ENCODE measurements around the gene HOXD13.

Gene HOXD13

GRCh38 chr2:176074919-176075425, 17.5 kb upstream of the HOXD13 start:
- H3K9me3 ChIP-seq (ENCODE audit: control insufficient read depth, low read length): peaks cover 11% of the 10 kb centered on the region
- no peak overlapping the region for H3K4me3 ChIP-seq (ENCODE audit: low read length)
- H3K27me3 ChIP-seq (replicated peaks; ENCODE audit: control insufficient read depth, insufficient read depth, low read length): peaks cover 93% of the 10 kb centered on the region
- no peaks in the 10 kb centered on the region for H3K4me1 ChIP-seq (ENCODE audit: control insufficient read depth, insufficient read depth, low read length)
- no peak overlapping the region for H3K9ac ChIP-seq (ENCODE audit: low read length)
- H3K36me3 ChIP-seq (ENCODE audit: control insufficient read depth, insufficient read depth, low read length, severe bottlenecking): no peaks in the 10 kb centered on the region
- DNase-seq (ENCODE audit: low read depth): no peak

DNA sequence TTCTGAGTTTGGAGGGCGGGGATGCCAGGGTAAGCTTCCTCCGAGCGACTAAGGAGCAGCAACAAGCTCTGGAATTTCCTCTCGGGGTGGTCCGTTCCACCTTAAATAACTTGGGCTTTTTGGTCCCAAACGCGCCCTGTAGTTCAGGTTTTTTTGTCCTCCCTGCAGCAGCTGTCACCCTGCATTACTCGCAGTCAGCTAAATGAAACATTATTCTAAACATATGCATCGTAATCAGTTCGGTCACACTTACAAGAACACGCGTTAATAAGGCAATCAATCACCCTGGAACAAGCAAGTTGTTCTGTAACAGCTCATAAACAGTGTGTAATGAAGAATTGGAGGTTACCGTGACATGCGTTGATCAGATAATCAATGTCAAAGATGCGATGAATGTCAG, 17.0 kb upstream of the HOXD13 start:
- Histone ChIP-seq H3K9ac (ENCODE audit: low read length) (no peak overlapping the region), H3K4me1 (ENCODE audit: control insufficient read depth, insufficient read depth, low read length) (no peaks in the 10 kb centered on the region), H3K4me3 (ENCODE audit: low read length) (no peak overlapping the region), H3K27me3 (replicated peaks; ENCODE audit: control insufficient read depth, insufficient read depth, low read length) (peaks cover 89% of the 10 kb centered on the region), H3K36me3 (ENCODE audit: control insufficient read depth, insufficient read depth, low read length, severe bottlenecking) (no peaks in the 10 kb centered on the region), H3K9me3 (ENCODE audit: control insufficient read depth, low read length) (peaks cover 11% of the 10 kb centered on the region)
- DNase-seq (ENCODE audit: low read depth): no peak

DNA sequence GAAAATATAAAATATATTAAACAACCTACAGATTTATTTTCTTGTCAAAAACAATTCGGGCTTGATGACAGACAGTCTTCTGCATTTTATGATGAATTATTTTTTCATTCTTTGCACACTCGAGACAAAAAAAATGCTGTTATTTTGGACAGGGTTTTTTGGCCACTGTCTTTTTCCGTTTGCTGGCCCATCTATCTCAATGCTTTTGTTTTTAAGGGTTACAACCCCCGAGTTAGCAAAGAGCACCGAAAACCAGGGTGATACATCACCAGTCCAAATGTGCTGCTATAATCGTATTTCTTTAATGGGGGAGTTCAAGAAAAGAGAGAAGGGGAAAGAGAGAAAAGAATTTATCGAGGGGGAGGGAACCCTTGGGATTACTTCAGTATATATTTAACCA, 16.5 kb upstream of the HOXD13 start:
- peaks cover 89% of the 10 kb centered on the region for H3K27me3 ChIP-seq (replicated peaks; ENCODE audit: control insufficient read depth, insufficient read depth, low read length)
- H3K4me3 ChIP-seq (ENCODE audit: low read length): no peak overlapping the region
- H3K36me3 ChIP-seq (ENCODE audit: control insufficient read depth, insufficient read depth, low read length, severe bottlenecking): no peaks in the 10 kb centered on the region
- peaks cover 15% of the 10 kb centered on the region for H3K9me3 ChIP-seq (ENCODE audit: control insufficient read depth, low read length)
- no peaks in the 10 kb centered on the region for H3K4me1 ChIP-seq (ENCODE audit: control insufficient read depth, insufficient read depth, low read length)
- H3K9ac ChIP-seq (ENCODE audit: low read length): no peak overlapping the region
- no peak for DNase-seq (ENCODE audit: low read depth)

GRCh38 chr2:176076796-176077195, 15.7 kb upstream of the HOXD13 start:
- H3K36me3 ChIP-seq (ENCODE audit: control insufficient read depth, insufficient read depth, low read length, severe bottlenecking): no peaks in the 10 kb centered on the region
- H3K4me1 ChIP-seq (ENCODE audit: control insufficient read depth, insufficient read depth, low read length): no peaks in the 10 kb centered on the region
- no peak overlapping the region for H3K9ac ChIP-seq (ENCODE audit: low read length)
- H3K9me3 ChIP-seq (ENCODE audit: control insufficient read depth, low read length): peaks cover 22% of the 10 kb centered on the region
- DNase-seq (ENCODE audit: low read depth): no peak
- no peak overlapping the region for H3K4me3 ChIP-seq (ENCODE audit: low read length)
- H3K27me3 ChIP-seq (replicated peaks; ENCODE audit: control insufficient read depth, insufficient read depth, low read length): peaks cover 89% of the 10 kb centered on the region

DNA sequence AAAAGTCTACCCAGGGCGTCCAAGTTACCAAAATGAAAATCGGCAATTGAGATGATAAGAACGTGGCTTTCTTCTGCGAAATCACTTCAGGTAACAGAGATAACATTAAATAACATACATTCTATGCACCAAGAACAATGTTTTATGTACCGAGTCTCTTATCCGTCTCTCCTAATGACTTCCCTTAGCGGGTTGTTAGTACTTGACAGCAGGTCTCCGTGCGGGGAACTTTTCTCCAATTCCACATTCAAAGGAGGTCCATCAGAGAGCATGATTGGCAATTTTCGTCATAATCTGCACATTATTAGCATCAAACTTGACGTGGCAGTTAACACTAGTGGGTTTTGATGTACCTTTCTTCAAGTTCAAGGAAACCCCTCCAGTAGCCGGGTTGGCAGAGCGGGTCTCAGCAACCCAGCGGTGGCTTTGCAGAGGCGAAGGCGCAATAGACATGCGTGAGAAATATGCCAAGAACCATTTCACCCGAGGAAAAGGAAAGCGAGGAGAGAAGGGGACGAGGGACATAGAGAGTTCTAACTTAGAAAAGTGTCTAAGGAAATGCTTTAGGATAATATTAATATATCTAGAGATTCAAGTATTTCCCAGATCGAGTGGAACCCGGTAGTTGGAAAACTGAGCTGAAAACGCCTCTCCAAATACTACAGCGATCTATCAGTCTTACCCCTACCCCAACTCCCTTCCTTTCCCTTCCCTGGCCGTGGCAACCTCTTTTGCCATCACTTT, 13.8 kb upstream of the HOXD13 start:
- Histone ChIP-seq H3K9me3 (ENCODE audit: control insufficient read depth, low read length) (peaks cover 30% of the 10 kb centered on the region), H3K27me3 (replicated peaks; ENCODE audit: control insufficient read depth, insufficient read depth, low read length) (peaks cover 90% of the 10 kb centered on the region), H3K36me3 (ENCODE audit: control insufficient read depth, insufficient read depth, low read length, severe bottlenecking) (no peaks in the 10 kb centered on the region), H3K4me3 (ENCODE audit: low read length) (peak overlapping the region; percentile 17), H3K4me1 (ENCODE audit: control insufficient read depth, insufficient read depth, low read length) (no peaks in the 10 kb centered on the region), H3K9ac (ENCODE audit: low read length) (no peak overlapping the region)
- DNase-seq (ENCODE audit: low read depth): no peak

- Histone ChIP-seq H3K9ac (ENCODE audit: low read length) (no peak overlapping the region), H3K9me3 (ENCODE audit: control insufficient read depth, low read length) (peaks cover 32% of the 10 kb centered on the region), H3K4me3 (ENCODE audit: low read length) (peak overlapping the region; percentile 17), H3K36me3 (ENCODE audit: control insufficient read depth, insufficient read depth, low read length, severe bottlenecking) (no peaks in the 10 kb centered on the region), H3K27me3 (replicated peaks; ENCODE audit: control insufficient read depth, insufficient read depth, low read length) (peaks cover 92% of the 10 kb centered on the region), H3K4me1 (ENCODE audit: control insufficient read depth, insufficient read depth, low read length) (no peaks in the 10 kb centered on the region)
- no peak for DNase-seq (ENCODE audit: low read depth)
Observed at GRCh38 chr2:176079285-176079830, 13.2 kb upstream of the HOXD13 start.

- H3K4me1 ChIP-seq (ENCODE audit: control insufficient read depth, insufficient read depth, low read length): no peaks in the 10 kb centered on the region
- H3K36me3 ChIP-seq (ENCODE audit: control insufficient read depth, insufficient read depth, low read length, severe bottlenecking): no peaks in the 10 kb centered on the region
- H3K9ac ChIP-seq (ENCODE audit: low read length): no peak overlapping the region
- peaks cover 32% of the 10 kb centered on the region for H3K9me3 ChIP-seq (ENCODE audit: control insufficient read depth, low read length)
- DNase-seq (ENCODE audit: low read depth): peak; percentile 71
- H3K27me3 ChIP-seq (replicated peaks; ENCODE audit: control insufficient read depth, insufficient read depth, low read length): peaks cover 92% of the 10 kb centered on the region
- peak overlapping the region; percentile 52 for H3K4me3 ChIP-seq (ENCODE audit: low read length)
Observed at GRCh38 chr2:176079831-176080539, 12.5 kb upstream of the HOXD13 start.

DNA sequence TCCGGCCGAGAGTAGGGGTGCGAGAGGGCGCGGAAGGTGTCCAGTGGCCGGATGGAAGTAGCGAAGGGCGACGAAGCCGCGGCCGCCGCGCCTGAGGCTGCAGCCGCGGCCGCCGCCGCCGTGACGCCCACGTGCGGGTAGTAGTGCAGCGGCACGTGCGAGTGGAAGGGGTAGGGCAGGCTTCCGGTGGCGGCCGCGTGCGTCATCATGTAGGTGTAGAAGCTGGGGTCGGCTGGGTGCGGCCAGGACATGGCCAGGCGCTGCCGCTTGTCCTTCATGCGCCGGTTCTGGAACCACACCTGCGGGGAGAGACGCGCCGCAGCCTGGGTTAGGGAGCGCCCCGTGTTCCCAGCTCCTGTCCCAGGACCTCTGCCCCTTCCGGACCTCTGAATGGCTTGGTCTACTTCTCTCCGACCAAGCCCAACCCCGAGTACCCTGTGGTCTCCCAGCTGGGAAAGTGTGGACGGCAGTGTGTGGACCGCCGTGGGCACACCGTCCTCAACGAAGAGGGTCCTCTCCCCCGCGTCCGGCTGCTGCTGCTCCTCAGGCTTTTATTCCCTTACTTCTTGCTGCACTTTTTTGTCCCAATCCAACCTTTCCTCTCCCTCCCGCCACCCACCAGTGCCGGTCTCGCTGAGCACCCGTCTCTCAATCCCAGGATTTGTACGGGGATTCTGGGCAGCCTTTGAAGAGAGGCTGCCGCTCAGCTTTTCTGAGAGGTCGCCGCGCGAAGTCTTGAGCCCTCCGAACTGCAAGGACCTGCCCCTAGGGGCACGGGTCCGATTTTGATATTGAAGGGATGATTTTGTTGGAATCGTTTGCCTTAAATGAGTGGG, 11.8 kb upstream of the HOXD13 start:
- Histone ChIP-seq H3K36me3 (ENCODE audit: control insufficient read depth, insufficient read depth, low read length, severe bottlenecking) (no peaks in the 10 kb centered on the region), H3K9ac (ENCODE audit: low read length) (no peak overlapping the region), H3K4me3 (ENCODE audit: low read length) (peak overlapping the region; percentile 37), H3K4me1 (ENCODE audit: control insufficient read depth, insufficient read depth, low read length) (no peaks in the 10 kb centered on the region), H3K27me3 (replicated peaks; ENCODE audit: control insufficient read depth, insufficient read depth, low read length) (peaks cover 92% of the 10 kb centered on the region), H3K9me3 (ENCODE audit: control insufficient read depth, low read length) (peaks cover 27% of the 10 kb centered on the region)
- no peak for DNase-seq (ENCODE audit: low read depth)

- Histone ChIP-seq H3K9me3 (ENCODE audit: control insufficient read depth, low read length) (peaks cover 23% of the 10 kb centered on the region), H3K4me1 (ENCODE audit: control insufficient read depth, insufficient read depth, low read length) (no peaks in the 10 kb centered on the region), H3K9ac (ENCODE audit: low read length) (no peak overlapping the region), H3K36me3 (ENCODE audit: control insufficient read depth, insufficient read depth, low read length, severe bottlenecking) (no peaks in the 10 kb centered on the region), H3K4me3 (ENCODE audit: low read length) (no peak overlapping the region), H3K27me3 (replicated peaks; ENCODE audit: control insufficient read depth, insufficient read depth, low read length) (peaks cover 92% of the 10 kb centered on the region)
- no peak for DNase-seq (ENCODE audit: low read depth)
Observed at GRCh38 chr2:176081376-176081836, 11.1 kb upstream of the HOXD13 start.

GRCh38 chr2:176081837-176082524, 10.5 kb upstream of the HOXD13 start:
- Histone ChIP-seq H3K9ac (ENCODE audit: low read length) (no peak overlapping the region), H3K4me1 (ENCODE audit: control insufficient read depth, insufficient read depth, low read length) (no peaks in the 10 kb centered on the region), H3K27me3 (replicated peaks; ENCODE audit: control insufficient read depth, insufficient read depth, low read length) (peaks cover 92% of the 10 kb centered on the region), H3K36me3 (ENCODE audit: control insufficient read depth, insufficient read depth, low read length, severe bottlenecking) (no peaks in the 10 kb centered on the region), H3K4me3 (ENCODE audit: low read length) (no peak overlapping the region), H3K9me3 (ENCODE audit: control insufficient read depth, low read length) (peaks cover 23% of the 10 kb centered on the region)
- no peak for DNase-seq (ENCODE audit: low read depth)
